Measurements from ENCODE around the gene CDH4. TPM values are rescaled to one million over a fixed set of nuclear protein-coding genes. Genes with fewer than 3 reads are reported as not detected.

The CDH4 gene
- total and polyA plus RNA-seq, 2 donors (not counting 1 experiment from before 2014, with no cell fraction given) = not detected

DNA sequence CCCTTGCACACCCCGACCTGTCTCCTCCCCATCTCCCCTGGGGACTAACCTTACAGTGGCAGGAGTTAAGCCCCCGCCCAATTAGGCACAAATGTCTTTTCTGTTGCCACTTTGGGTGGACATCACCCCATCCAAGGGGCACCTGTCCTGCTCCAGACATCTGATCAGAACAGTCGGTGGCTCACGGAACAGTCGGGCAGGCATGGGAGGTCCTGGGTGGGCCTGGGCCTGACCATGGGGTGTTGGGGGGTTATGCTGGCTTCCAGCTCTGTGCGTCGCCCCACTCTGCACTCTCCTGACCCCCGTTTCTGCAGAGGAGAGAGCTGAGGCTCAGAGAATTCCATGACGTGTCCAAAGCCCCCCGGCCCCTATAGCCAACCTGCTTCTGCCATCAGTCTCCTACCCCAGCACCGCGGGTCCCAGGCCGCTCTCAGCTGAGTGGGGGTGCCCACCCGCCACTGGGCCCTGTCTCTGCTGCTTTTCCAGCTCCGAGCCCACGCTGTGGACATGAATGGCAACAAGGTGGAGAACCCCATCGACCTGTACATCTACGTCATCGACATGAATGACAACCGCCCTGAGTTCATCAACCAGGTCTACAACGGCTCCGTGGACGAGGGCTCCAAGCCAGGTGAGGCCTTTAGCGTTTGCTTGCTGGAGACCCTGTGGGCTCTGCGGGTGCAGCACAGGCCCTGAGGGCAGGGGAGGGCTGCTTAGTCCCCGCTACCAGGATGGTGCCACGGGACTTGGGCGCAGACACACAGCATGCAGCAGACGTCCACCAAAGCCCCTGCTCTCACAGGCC is 600.4 kb downstream of the CDH4 start:
- H3K4me3 Mint-ChIP-seq = no peak overlapping the region
- no peaks in the 10 kb centered on the region for H3K27me3 Mint-ChIP-seq
- H3K4me1 Mint-ChIP-seq = no peaks in the 10 kb centered on the region
- Histone ChIP-seq H3K9me3 (ENCODE audit: control extremely low read depth in 1 of 3, control insufficient read depth in 2 of 3, insufficient read depth in 1 of 3, low read length in 2 of 3) (peaks cover 0 to 56% (median 0%) of the 10 kb centered on the region in 3 donors), H2AFZ (ENCODE audit: insufficient read depth, low read depth, low read length, poor library complexity, severe bottlenecking) (no peak overlapping the region), H3K79me2 (ENCODE audit: control insufficient read depth, insufficient read depth, low read length) (no peaks in the 10 kb centered on the region), H4K20me1 (ENCODE audit: control insufficient read depth, insufficient read depth, low read length, poor library complexity, severe bottlenecking) (no peaks in the 10 kb centered on the region), H3K4me2 (replicated peaks; ENCODE audit: low read depth, low read length, poor library complexity, severe bottlenecking) (no peak overlapping the region), H3K4me3 (ENCODE audit: control extremely low read depth in 1 of 5, extremely low read depth in 1 of 5, insufficient read depth in 1 of 5, low read depth in 2 of 5, low read length in 4 of 5) (no peak overlapping the region), H3K4me1 (ENCODE audit: control insufficient read depth in 2 of 2, insufficient read depth in 2 of 2, low read length in 2 of 2) (no peaks in the 10 kb centered on the region), H3K9ac (ENCODE audit: low read length) (no peak overlapping the region), H3K36me3 (replicated peaks in 1 of 2; ENCODE audit: control extremely low read depth in 1 of 2, control insufficient read depth in 1 of 2, extremely low read depth in 1 of 2, insufficient read depth in 2 of 2, low read length in 1 of 2) (no peaks in the 10 kb centered on the region), H3K27me3 (replicated peaks in 1 of 4; ENCODE audit: control extremely low read depth in 1 of 4, control insufficient read depth in 3 of 4, insufficient read depth in 4 of 4, low read length in 3 of 4) (no peaks in the 10 kb centered on the region), H3K27ac (ENCODE audit: low read length in 2 of 2) (no peak overlapping the region)
- ChIA-PET POLR2A (no interaction called here), CTCF (no interaction called here)
- no peaks in the 10 kb centered on the region for H3K9me3 Mint-ChIP-seq (ENCODE audit: insufficient read depth)
- intact Hi-C loops (cut with micrococcal nuclease) = no loop called here
- DNase-seq (no peak), ATAC-seq (ENCODE audit: low read depth) (no peak)
- TF ChIP-seq, protein P1, sequence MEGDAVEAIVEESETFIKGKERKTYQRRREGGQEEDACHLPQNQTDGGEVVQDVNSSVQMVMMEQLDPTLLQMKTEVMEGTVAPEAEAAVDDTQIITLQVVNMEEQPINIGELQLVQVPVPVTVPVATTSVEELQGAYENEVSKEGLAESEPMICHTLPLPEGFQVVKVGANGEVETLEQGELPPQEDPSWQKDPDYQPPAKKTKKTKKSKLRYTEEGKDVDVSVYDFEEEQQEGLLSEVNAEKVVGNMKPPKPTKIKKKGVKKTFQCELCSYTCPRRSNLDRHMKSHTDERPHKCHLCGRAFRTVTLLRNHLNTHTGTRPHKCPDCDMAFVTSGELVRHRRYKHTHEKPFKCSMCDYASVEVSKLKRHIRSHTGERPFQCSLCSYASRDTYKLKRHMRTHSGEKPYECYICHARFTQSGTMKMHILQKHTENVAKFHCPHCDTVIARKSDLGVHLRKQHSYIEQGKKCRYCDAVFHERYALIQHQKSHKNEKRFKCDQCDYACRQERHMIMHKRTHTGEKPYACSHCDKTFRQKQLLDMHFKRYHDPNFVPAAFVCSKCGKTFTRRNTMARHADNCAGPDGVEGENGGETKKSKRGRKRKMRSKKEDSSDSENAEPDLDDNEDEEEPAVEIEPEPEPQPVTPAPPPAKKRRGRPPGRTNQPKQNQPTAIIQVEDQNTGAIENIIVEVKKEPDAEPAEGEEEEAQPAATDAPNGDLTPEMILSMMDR (IDR thresholded peaks at IDR 0.05) = no peak
- no peak for TF ChIP-seq EZH2 (IDR thresholded peaks at IDR 0.05; ENCODE audit: borderline replicate concordance, insufficient read depth, low read depth, low read length, poor library complexity, severe bottlenecking)
- 95% methylated on average over 27 of the region's 29 CpGs for WGBS (ENCODE audit: insufficient coverage)
- no peak overlapping the region for H3K27ac Mint-ChIP-seq

Measured in B cell (primary cell).